Activated CD4-positive, alpha-beta T cell treated with anti-CD3 and anti-CD28 coated beads for 4 hours (primary cell): ENCODE measurements around the gene UPK2.

Source experiments
- DNase-seq, 2 donors: peaks; one replicate each; pipeline ENCODE4 v3.0.0-alpha.2; 2020

The UPK2 gene

DNA sequence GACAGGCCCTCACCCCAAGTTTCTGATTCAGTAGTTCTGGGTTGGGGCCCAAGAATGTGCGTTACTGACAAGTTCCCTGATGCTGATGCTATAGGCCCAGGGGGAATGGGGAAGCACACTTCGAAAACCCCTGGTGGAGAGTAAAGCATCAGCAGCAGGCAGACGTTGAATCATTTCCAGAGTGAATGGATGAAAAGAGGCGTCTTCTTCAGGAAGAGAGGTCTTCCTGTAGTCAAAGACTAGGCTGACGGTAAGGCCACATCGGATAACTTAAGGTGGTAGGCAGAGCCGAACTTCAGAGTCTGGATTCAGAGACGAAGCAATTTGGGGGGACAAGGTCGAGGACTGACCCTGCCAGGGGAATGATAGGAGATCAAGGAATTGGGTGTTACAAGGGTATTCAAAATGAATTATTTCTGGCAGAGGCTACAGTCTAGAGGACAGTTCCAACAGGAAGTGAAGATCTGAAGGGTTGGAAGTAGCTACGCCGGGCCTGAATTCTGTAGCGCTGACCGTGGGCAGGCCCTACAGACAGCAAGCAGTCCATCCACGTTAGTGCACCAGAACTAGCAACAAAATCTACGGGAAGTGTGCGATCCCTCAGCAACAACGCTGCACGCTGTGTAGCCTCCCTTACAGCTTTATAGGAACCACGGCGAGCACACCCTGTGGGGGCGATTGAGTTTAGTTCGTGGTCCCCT, 41.0 kb downstream of the UPK2 start:
- DNase-seq, result peak; percentile 8 to 37

GRCh38 chr11:118997627-118998387, 41.7 kb downstream of the UPK2 start, which contains the start of gene CENATAC:
CENATAC (plus strand) TSS chr11:118998138; CDS start chr11:118998198, 60 bp downstream.
- peak; percentile 95 for DNase-seq

DNA sequence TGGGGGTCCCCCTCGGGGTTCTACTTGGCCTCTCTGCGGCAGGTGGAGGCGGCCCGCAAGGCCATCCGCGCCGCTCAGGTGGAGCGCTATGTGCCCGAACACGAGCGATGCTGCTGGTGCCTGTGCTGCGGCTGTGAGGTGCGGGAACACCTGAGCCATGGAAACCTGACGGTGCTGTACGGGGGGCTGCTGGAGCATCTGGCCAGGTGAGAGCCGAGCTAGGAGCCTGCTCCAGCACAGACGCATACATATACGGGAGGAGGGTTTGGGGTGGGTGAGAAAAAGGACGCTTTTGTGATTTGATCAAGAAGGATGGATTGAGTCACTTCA, 42.3 kb downstream of the UPK2 start:
- DNase-seq, result no peak

DNA sequence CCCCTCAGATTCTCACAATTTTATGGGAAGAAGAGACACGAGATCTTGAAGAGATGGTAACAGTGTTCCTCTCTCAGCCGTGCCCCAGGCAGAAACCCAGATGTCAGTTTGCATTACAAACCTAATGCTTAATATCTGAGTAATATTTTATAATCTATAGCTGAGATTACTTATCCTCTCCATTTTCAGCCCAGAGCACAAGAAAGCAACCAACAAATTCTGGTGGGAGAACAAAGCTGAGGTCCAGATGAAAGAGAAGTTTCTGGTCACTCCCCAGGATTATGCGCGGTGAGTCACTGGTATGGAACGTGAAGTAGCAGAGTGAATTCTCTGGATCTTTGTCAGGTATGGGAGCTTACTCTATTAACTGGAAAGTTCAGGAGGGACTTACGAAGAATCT, 42.7 kb downstream of the UPK2 start:
- no peak for DNase-seq

DNA sequence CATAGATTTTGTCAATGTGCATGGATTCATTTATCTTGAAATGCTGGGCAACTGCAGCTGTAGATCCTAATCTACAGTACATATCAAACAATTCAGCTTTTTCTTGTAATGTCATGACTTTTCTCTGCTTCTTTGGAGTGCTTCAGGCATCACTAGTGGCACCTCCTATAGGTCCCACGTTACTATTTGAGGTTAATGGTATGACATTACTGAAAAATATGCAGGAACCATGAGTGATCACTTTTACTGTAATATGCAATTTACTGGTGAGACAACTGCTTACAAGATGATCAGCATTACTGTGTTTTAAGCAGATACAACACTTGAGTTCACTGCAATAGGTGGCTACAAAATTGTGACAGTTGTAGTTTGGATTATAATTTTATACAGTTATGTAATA, 44.8 kb downstream of the UPK2 start:
- no peak for DNase-seq

DNA sequence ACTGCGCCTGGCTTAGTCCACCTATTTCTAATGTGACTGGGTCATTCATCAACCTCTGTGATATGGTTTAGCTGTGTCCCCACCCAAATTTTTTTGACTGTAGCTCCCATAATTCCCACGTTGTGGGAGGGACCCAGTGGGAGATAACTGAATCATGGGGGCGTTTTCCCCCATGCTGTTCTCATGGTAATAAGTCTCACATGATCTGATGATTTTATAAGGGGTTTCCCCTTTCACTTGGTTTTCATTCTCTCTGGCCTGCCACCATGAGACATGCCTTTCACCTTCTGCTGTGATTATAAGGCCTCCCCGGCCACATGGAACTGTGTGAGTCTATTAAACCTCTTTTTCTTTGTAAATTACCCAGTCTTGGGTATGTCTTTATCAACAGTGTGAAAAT, 50.6 kb downstream of the UPK2 start:
- no peak for DNase-seq
